Activated CD4-positive, alpha-beta T cell treated with anti-CD3 and anti-CD28 coated beads for 36 hours (primary cell): ENCODE data around the gene MMEL1. TPM values are rescaled to one million over a fixed set of nuclear protein-coding genes. Genes with fewer than 3 reads are reported as not detected.

Experiments used
- ATAC-seq: fragments of 200-7000 bp; cut with Tn5 transposase; one replicate; pipeline ENCODE4 v1.10.0; 2021; ENCODE audit warnings: mild to moderate bottlenecking, moderate library complexity
- CTCF ChIA-PET: fragments of 350-600 bp; sonication (Branson Sonifier 250); formaldehyde crosslinking; loops from one replicate; lab custom pipeline; 2021; ENCODE audit warnings: antibody characterized with exemption; lab: Charles Lee
- POLR2A ChIA-PET: fragments of 350-600 bp; sonication (Branson Sonifier 250); formaldehyde crosslinking; loops from one replicate; lab custom pipeline; 2021; ENCODE audit warnings: antibody characterized with exemption, inconsistent platforms; lab: Charles Lee
- DNase-seq: peaks from one replicate; pipeline ENCODE4 v3.0.0-alpha.2; 2020
- H3K27ac Mint-ChIP-seq: one replicate; pipeline ENCODE4 v1.8.0; 2021; ENCODE audit warnings: mixed read lengths
- H3K27me3 Mint-ChIP-seq: one replicate; pipeline ENCODE4 v1.8.0; 2021; ENCODE audit warnings: mixed read lengths
- H3K36me3 Mint-ChIP-seq: one replicate; pipeline ENCODE4 v1.8.0; 2021; ENCODE audit warnings: low read depth, mixed read lengths
- H3K4me1 Mint-ChIP-seq: one replicate; pipeline ENCODE4 v1.8.0; 2021; ENCODE audit warnings: mixed read lengths
- H3K4me3 Mint-ChIP-seq: one replicate; pipeline ENCODE4 v1.8.0; 2021; ENCODE audit warnings: mild to moderate bottlenecking, moderate library complexity, mixed read lengths
- H3K9me3 Mint-ChIP-seq: one replicate; pipeline ENCODE4 v1.8.0; 2021; ENCODE audit warnings: low read depth, mixed read lengths
- intact Hi-C, 2 experiments: fragments of 100-400 bp; cut with DNase I in 1 of 2; cut with micrococcal nuclease in 1 of 2; formaldehyde crosslinking; loops; one replicate each; pipeline versions ENCODE4 v1.14.2 to v1.15.1; 2022 to 2024; cut with DNase I, micrococcal nuclease
- total RNA-seq, 2 experiments: library from RNA; stranded (reverse); gene quantifications; one replicate each; pipeline ENCODE4 v1.2.3, GENCODE V29; 2021

Gene MMEL1
- total RNA-seq, 2 experiments from 2014 or later: 0.97 to 1.4 TPM

DNA sequence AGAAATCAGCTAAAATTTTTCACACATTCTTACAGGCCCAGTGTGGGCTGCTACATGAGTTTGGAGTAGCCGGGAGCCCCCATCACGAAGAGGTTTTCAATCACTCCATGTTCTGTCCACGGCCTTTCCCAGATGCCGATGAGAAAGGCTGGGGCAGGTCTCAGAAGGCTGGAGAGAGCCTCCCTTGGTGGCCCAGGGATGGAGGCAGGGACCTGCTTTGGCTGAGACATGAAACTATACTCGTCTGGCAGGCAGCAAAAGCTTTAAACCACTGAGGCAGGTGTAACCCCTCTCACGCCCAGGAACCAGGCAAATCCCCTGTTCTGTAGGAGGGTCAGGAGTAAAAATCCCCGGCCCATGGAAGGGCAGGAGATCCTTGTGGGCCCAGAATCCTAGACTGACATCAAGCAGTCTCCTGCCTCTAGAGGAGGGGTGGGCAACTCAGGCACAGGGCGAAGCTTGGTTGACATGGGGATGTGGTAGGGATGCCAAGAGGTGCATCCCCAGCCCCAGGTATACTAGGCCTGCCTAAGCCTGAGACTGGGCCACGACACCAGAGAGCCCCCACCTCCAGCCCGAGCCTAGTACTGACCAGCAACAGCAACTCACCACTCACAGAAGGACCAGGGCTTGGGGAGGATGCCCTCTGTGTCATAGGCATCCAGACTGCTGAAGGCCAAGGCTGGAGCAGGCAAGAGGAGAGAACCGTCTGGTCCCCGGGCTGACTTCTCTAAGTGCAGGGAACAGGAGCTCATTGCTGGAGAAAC lies 9.1 kb downstream of the MMEL1 start:
- POLR2A ChIA-PET: no interaction called here
- Mint-ChIP-seq H3K27me3 (peaks cover 23% of the 10 kb centered on the region), H3K36me3 (no peaks in the 10 kb centered on the region), H3K4me3 (no peak overlapping the region), H3K4me1 (peaks cover 7% of the 10 kb centered on the region), H3K9me3 (peaks cover 5% of the 10 kb centered on the region), H3K27ac (no peak overlapping the region)
- intact Hi-C loops: no loop called here
- CTCF ChIA-PET: interaction anchor here (0.6 kb wide), 1 partner anchor 36 kb away, joined by 3 read pairs; no protein-coding TSS in a partner anchor
- DNase-seq (no peak), ATAC-seq (no peak)

- intact Hi-C loops: no loop called here
- H3K27me3 Mint-ChIP-seq: peaks cover 2% of the 10 kb centered on the region
- ATAC-seq: no peak
- peaks cover 4% of the 10 kb centered on the region for H3K36me3 Mint-ChIP-seq
- no peak overlapping the region for H3K4me3 Mint-ChIP-seq
- ChIA-PET CTCF (no interaction called here), POLR2A (no interaction called here)
- DNase-seq: no peak
- H3K4me1 Mint-ChIP-seq: peaks cover 4% of the 10 kb centered on the region
- no peak overlapping the region for H3K27ac Mint-ChIP-seq
- peaks cover 26% of the 10 kb centered on the region for H3K9me3 Mint-ChIP-seq
Measured at GRCh38 chr1:2617971-2618470, 14.8 kb downstream of the MMEL1 start.

DNA sequence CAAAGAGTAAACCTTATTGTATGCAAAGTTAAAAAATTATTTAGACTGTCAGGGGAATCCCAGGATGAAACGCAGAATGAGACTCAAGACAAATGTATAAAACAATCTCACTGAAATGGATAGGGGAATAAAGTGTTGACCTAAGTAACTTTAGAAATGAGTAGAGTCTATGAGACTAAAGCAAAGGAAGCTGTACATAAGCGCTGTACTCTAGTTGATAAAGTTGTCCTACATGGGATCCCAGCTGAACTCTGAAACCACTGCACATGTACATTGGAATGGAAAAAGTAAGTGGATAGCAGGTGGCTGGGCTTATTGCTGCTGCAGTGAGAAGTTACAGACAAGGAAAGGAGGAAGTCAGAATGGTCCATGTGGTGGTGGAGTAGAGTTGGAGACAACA lies 18.7 kb downstream of the MMEL1 start:
- ATAC-seq (no peak), DNase-seq (no peak)
- no peak overlapping the region for H3K4me3 Mint-ChIP-seq
- POLR2A ChIA-PET: no interaction called here
- peaks cover 2% of the 10 kb centered on the region for H3K27me3 Mint-ChIP-seq
- intact Hi-C loops: no loop called here
- CTCF ChIA-PET: interaction anchor here (0.9 kb wide), 1 partner anchor 52 kb away, joined by 3 read pairs; no protein-coding TSS in a partner anchor
- peaks cover 21% of the 10 kb centered on the region for H3K9me3 Mint-ChIP-seq
- H3K27ac Mint-ChIP-seq: no peak overlapping the region
- H3K36me3 Mint-ChIP-seq: peaks cover 4% of the 10 kb centered on the region
- H3K4me1 Mint-ChIP-seq: no peaks in the 10 kb centered on the region

- H3K36me3 Mint-ChIP-seq: peaks cover 2% of the 10 kb centered on the region
- no peak for DNase-seq
- no peaks in the 10 kb centered on the region for H3K27me3 Mint-ChIP-seq
- H3K27ac Mint-ChIP-seq: no peak overlapping the region
- H3K9me3 Mint-ChIP-seq: peaks cover 21% of the 10 kb centered on the region
- no peak overlapping the region for H3K4me3 Mint-ChIP-seq
- ATAC-seq: no peak
- H3K4me1 Mint-ChIP-seq: no peaks in the 10 kb centered on the region
- POLR2A ChIA-PET: no interaction called here
- CTCF ChIA-PET: no interaction called here
- intact Hi-C loops: no loop called here
Measured at GRCh38 chr1:2612591-2613365, 20.0 kb downstream of the MMEL1 start.

GRCh38 chr1:2611621-2612437 lies 21.0 kb downstream of the MMEL1 start:
- Mint-ChIP-seq H3K4me3 (no peak overlapping the region), H3K9me3 (peaks cover 21% of the 10 kb centered on the region), H3K27me3 (no peaks in the 10 kb centered on the region), H3K4me1 (no peaks in the 10 kb centered on the region), H3K27ac (no peak overlapping the region), H3K36me3 (peaks cover 2% of the 10 kb centered on the region)
- ChIA-PET POLR2A (no interaction called here), CTCF (no interaction called here)
- intact Hi-C loops: no loop called here
- DNase-seq: no peak
- ATAC-seq: no peak

DNA sequence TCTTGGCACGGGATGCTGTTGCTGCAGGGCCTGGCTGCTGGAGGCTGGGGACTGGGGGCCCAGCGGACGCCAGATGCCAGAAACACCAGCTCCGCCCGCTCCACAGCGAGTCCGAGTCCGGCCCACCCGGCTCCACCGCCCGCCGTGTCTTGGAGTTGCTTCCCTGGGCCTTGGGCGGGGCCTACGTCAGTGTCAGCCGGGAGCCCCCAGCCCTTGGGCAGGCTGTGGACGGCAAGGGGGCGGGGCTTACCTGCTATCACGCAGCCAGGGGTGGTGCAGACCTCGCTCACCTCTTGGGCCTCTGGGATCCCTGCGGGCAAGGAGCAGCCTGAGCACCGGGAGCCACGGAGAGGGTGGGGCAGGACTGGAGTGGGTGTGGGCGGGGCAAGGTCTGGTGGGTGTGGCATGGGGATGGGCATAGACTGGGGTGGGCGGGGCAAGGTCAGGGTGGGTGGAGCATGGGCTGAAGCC lies 21.8 kb downstream of the MMEL1 start:
- peak; percentile 83 for ATAC-seq
- Mint-ChIP-seq H3K4me3 (no peak overlapping the region), H3K36me3 (no peaks in the 10 kb centered on the region), H3K9me3 (peaks cover 15% of the 10 kb centered on the region), H3K27me3 (no peaks in the 10 kb centered on the region), H3K4me1 (no peaks in the 10 kb centered on the region), H3K27ac (no peak overlapping the region)
- DNase-seq: peak; percentile 70
- CTCF ChIA-PET: no interaction called here
- POLR2A ChIA-PET: no interaction called here
- intact Hi-C loops: no loop called here

GRCh38 chr1:2610036-2610959 lies 22.5 kb downstream of the MMEL1 start:
- Mint-ChIP-seq H3K4me1 (no peaks in the 10 kb centered on the region), H3K9me3 (peaks cover 9% of the 10 kb centered on the region), H3K27ac (no peak overlapping the region), H3K27me3 (no peaks in the 10 kb centered on the region), H3K36me3 (no peaks in the 10 kb centered on the region), H3K4me3 (no peak overlapping the region)
- POLR2A ChIA-PET: no interaction called here
- intact Hi-C loops: no loop called here
- ATAC-seq (no peak), DNase-seq (no peak)
- CTCF ChIA-PET: no interaction called here

DNA sequence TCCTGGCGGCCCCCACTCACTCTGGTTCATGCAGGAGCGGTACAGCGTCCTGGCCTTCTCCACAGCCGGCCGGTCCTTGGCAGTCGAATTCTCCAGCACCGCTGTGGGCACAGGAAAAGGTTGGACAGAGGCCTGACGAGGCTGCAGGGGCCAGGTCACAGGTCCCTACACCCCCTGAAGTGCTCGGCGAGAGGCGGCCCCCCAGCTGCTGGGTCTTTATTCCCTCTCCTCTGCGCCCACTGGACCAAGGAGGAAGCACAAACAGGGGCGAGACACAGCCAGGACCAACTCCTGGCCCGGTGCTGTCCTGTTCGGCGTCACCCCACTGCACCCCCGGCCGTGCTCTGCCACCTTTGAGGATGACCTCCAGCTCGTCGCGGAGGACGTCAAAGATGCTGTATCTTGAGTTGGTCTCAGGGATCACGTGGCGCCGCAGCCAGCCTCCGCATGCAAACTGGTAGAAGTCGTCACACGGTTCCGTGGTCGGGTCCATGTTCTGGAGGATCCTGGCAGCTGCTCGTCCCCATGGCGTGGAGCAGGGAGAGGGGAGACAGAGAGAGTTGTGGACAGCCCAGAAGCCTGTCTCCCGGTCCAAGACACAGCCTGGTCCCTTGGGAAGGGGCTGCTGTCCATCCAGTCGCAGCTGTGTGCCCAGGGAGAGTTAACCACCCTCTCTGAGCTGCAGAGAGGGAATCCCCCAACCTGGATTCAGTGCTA lies 23.3 kb downstream of the MMEL1 start:
- DNase-seq (no peak), ATAC-seq (no peak)
- no peak overlapping the region for H3K27ac Mint-ChIP-seq
- H3K36me3 Mint-ChIP-seq: no peaks in the 10 kb centered on the region
- H3K4me3 Mint-ChIP-seq: no peak overlapping the region
- H3K9me3 Mint-ChIP-seq: peaks cover 6% of the 10 kb centered on the region
- intact Hi-C loops: no loop called here
- POLR2A ChIA-PET: no interaction called here
- no peaks in the 10 kb centered on the region for H3K27me3 Mint-ChIP-seq
- CTCF ChIA-PET: no interaction called here
- H3K4me1 Mint-ChIP-seq: no peaks in the 10 kb centered on the region

- no peaks in the 10 kb centered on the region for H3K9me3 Mint-ChIP-seq
- no peaks in the 10 kb centered on the region for H3K4me1 Mint-ChIP-seq
- no peak for ATAC-seq
- no peak overlapping the region for H3K27ac Mint-ChIP-seq
- DNase-seq: no peak
- POLR2A ChIA-PET: no interaction called here
- no peak overlapping the region for H3K4me3 Mint-ChIP-seq
- CTCF ChIA-PET: no interaction called here
- intact Hi-C loops: no loop called here
- no peaks in the 10 kb centered on the region for H3K27me3 Mint-ChIP-seq
- H3K36me3 Mint-ChIP-seq: no peaks in the 10 kb centered on the region
Measured at GRCh38 chr1:2607641-2608091, 25.1 kb downstream of the MMEL1 start.

DNA sequence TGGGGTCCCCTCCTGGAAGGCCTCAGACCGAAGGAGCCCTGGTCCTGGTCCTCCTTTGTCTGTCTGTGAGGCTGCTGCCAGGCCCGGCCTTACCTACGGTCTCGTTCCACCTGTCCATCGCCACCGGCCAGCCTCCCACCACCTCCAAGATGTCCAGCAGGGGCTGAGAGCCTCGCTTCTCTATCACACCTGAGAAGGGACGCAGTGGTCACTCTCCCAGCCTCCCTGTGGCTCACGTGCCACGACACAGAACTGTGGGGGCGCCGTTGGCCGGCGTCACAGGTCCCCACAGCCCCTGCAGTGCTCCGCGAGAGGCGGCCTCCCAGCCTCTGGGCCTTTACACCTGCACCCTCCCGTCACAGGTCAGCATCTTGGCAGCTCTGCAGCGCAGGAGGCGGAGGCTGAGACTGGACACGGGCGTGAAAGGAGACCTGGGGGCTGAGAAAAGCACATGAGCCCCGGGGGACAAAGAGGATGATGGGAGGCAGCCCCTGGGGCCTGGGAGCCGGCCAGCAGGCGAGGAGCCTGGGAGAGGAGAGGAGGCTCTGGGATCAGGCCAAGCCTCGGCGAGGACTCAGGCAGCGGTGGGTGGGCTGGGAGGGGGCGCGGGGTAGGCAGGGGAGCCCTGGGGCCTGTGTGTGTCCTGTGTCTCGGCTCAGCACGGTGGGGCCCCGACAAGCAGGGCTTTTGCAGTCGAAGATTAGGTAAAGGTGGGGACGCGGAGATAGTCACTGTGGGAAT lies 25.8 kb downstream of the MMEL1 start:
- ATAC-seq (no peak), DNase-seq (no peak)
- H3K27me3 Mint-ChIP-seq: no peaks in the 10 kb centered on the region
- CTCF ChIA-PET: no interaction called here
- H3K4me1 Mint-ChIP-seq: no peaks in the 10 kb centered on the region
- intact Hi-C loops: no loop called here
- H3K27ac Mint-ChIP-seq: no peak overlapping the region
- POLR2A ChIA-PET: no interaction called here
- no peaks in the 10 kb centered on the region for H3K36me3 Mint-ChIP-seq
- H3K9me3 Mint-ChIP-seq: no peaks in the 10 kb centered on the region
- H3K4me3 Mint-ChIP-seq: no peak overlapping the region
